HepG2 (cell line): ENCODE measurements around the gene KATNB1. TPM values are rescaled to one million over a fixed set of nuclear protein-coding genes. Genes with fewer than 3 reads are reported as not detected.
A peak's percentile ranks its signal among the peaks of the same experiment; 100 is the strongest.

ENCODE experiments used
- ELF4 ChIP-seq: sonication (generic); formaldehyde crosslinking; IDR thresholded peaks from 2 replicates; pipeline ENCODE4 v1.5.0; 2020; ENCODE audit warnings: missing genetic modification reagents, mild to moderate bottlenecking, moderate library complexity, borderline replicate concordance
- ESRRA ChIP-seq: sonication (generic); formaldehyde crosslinking; IDR thresholded peaks from 2 replicates; pipeline ENCODE4 v1.5.1; 2020; ENCODE audit warnings: mild to moderate bottlenecking, low read depth, missing genetic modification reagents
- FOSL2 ChIP-seq: sonication (generic); formaldehyde crosslinking; IDR thresholded peaks from 2 replicates; pipeline ENCODE4 v1.4.0; 2020; ENCODE audit warnings: missing genetic modification reagents
- KLF11 ChIP-seq: IDR thresholded peaks from 2 replicates; pipeline ENCODE4 v1.6.1; 2016; ENCODE audit warnings: missing compliant biosample characterization
- MEIS1 ChIP-seq: sonication (generic); formaldehyde crosslinking; IDR thresholded peaks from 2 replicates; pipeline ENCODE4 v1.9.0; 2021; ENCODE audit warnings: mild to moderate bottlenecking, missing genetic modification reagents, moderate library complexity, borderline replicate concordance
- PHF20 ChIP-seq: sonication (generic); formaldehyde crosslinking; IDR thresholded peaks from 2 replicates; pipeline ENCODE4 v1.5.0; 2020; ENCODE audit warnings: mild to moderate bottlenecking, missing genetic modification reagents
- RXRB ChIP-seq: IDR thresholded peaks from 2 replicates; pipeline ENCODE4 v1.6.1; 2016; ENCODE audit warnings: borderline replicate concordance, missing genetic modification reagents, missing compliant biosample characterization
- YEATS4 ChIP-seq: sonication (generic); formaldehyde crosslinking; IDR thresholded peaks from 2 replicates; pipeline ENCODE4 v1.4.0; 2020; ENCODE audit warnings: missing genetic modification reagents, borderline replicate concordance
- ZBTB38 ChIP-seq: sonication (generic); formaldehyde crosslinking; IDR thresholded peaks from 2 replicates; pipeline ENCODE4 v1.5.1; 2020; ENCODE audit warnings: mild to moderate bottlenecking, missing genetic modification reagents
- ZBTB8A ChIP-seq: sonication (generic); formaldehyde crosslinking; IDR thresholded peaks from 2 replicates; pipeline ENCODE4 v1.4.0; 2020; ENCODE audit warnings: mild to moderate bottlenecking, low read depth, missing genetic modification reagents, borderline replicate concordance
- ZNF441 ChIP-seq: sonication (generic); formaldehyde crosslinking; IDR thresholded peaks from 2 replicates; pipeline ENCODE4 v1.7.0; 2021; ENCODE audit warnings: missing genetic modification reagents, borderline replicate concordance
- ZNF496 ChIP-seq: sonication (generic); formaldehyde crosslinking; IDR thresholded peaks from 2 replicates; pipeline ENCODE4 v1.8.1; 2023; ENCODE audit warnings: mild to moderate bottlenecking, moderate library complexity, missing genetic modification reagents; ENCODE audit not compliant: insufficient replicate concordance
- ZNF569 ChIP-seq: sonication (generic); formaldehyde crosslinking; IDR thresholded peaks from 2 replicates; pipeline ENCODE4 v1.5.0; 2020; ENCODE audit warnings: mild to moderate bottlenecking, missing genetic modification reagents, moderate library complexity, borderline replicate concordance
- ZNF678 ChIP-seq: sonication (generic); formaldehyde crosslinking; IDR thresholded peaks from 2 replicates; pipeline ENCODE4 v1.4.0; 2020; ENCODE audit warnings: mild to moderate bottlenecking, missing genetic modification reagents
- ZNF724P ChIP-seq: sonication (generic); formaldehyde crosslinking; IDR thresholded peaks from 2 replicates; pipeline ENCODE4 v1.8.0; 2022; ENCODE audit warnings: missing genetic modification reagents, borderline replicate concordance
- ZNF782 ChIP-seq: sonication (generic); formaldehyde crosslinking; IDR thresholded peaks from 2 replicates; pipeline ENCODE4 v1.4.0; 2020; ENCODE audit warnings: missing genetic modification reagents, mild to moderate bottlenecking, borderline replicate concordance
- ZSCAN29 ChIP-seq: sonication (generic); formaldehyde crosslinking; conservative IDR thresholded peaks from 2 replicates; pipeline ENCODE4 v1.4.0; 2020; ENCODE audit warnings: mild to moderate bottlenecking, missing genetic modification reagents
- polyA plus RNA-seq, 8 experiments: library from polyadenylated mRNA; depleted of rRNA in 3 of 8; stranded (reverse) in 7 of 8; unstranded in 1 of 8; fragments of >200 nt; fragmentation: Illumina TruSeq in 4 of 8; extraction: Trizol in 4 of 8; gene quantifications; 2 replicates each; pipeline versions ENCODE4 v1.2.1 to v1.2.3, GENCODE V29; 2011 to 2016; ENCODE audit warnings: low read depth in 4 of 8, missing spikeins in 1 of 8, mixed read lengths in 1 of 8; ENCODE audit not compliant: insufficient read depth in 1 of 8
- total RNA-seq, 5 experiments: library from RNA; depleted of rRNA; stranded (reverse); fragments of >200 nt; fragmentation: Illumina TruSeq; extraction: Trizol; gene quantifications; 2 replicates each; pipeline ENCODE4 v1.2.3, GENCODE V29; 2016; ENCODE audit warnings: low read depth in 1 of 5
- TF ChIP-seq, protein P1 (sequence below): sonication (generic); formaldehyde crosslinking; IDR thresholded peaks from 2 replicates; pipeline ENCODE4 v1.5.0; 2020; ENCODE audit warnings: missing genetic modification reagents
- TF ChIP-seq, protein P2 (sequence below): IDR thresholded peaks from 2 replicates; pipeline ENCODE4 v1.6.1; 2018; ENCODE audit warnings: missing genetic modification reagents, mild to moderate bottlenecking, missing compliant biosample characterization
- TF ChIP-seq, protein P3 (sequence below): sonication (generic); formaldehyde crosslinking; IDR thresholded peaks from 2 replicates; pipeline ENCODE4 v1.8.1; 2023; ENCODE audit warnings: mild to moderate bottlenecking, inconsistent platforms, moderate library complexity, missing genetic modification reagents, borderline replicate concordance
- TF ChIP-seq, protein P4 (sequence below): sonication (generic); formaldehyde crosslinking; IDR thresholded peaks from 2 replicates; pipeline ENCODE4 v1.8.0; 2022; ENCODE audit warnings: mild to moderate bottlenecking, missing genetic modification reagents
- TF ChIP-seq, protein P5 (sequence below): sonication (generic); formaldehyde crosslinking; IDR thresholded peaks from 2 replicates; pipeline ENCODE4 v1.5.1; 2020; ENCODE audit warnings: missing genetic modification reagents, mild to moderate bottlenecking, borderline replicate concordance
- TF ChIP-seq, protein P6 (sequence below): sonication (generic); formaldehyde crosslinking; IDR thresholded peaks from 2 replicates; pipeline ENCODE4 v1.8.1; 2023; ENCODE audit warnings: missing genetic modification reagents, mild to moderate bottlenecking, borderline replicate concordance

The KATNB1 gene
- total and polyA plus RNA-seq, 2 of the 13 experiments (the other 11 are each of a cell fraction or from before 2014, with no cell fraction given) = 31.5 to 43.5 TPM

DNA sequence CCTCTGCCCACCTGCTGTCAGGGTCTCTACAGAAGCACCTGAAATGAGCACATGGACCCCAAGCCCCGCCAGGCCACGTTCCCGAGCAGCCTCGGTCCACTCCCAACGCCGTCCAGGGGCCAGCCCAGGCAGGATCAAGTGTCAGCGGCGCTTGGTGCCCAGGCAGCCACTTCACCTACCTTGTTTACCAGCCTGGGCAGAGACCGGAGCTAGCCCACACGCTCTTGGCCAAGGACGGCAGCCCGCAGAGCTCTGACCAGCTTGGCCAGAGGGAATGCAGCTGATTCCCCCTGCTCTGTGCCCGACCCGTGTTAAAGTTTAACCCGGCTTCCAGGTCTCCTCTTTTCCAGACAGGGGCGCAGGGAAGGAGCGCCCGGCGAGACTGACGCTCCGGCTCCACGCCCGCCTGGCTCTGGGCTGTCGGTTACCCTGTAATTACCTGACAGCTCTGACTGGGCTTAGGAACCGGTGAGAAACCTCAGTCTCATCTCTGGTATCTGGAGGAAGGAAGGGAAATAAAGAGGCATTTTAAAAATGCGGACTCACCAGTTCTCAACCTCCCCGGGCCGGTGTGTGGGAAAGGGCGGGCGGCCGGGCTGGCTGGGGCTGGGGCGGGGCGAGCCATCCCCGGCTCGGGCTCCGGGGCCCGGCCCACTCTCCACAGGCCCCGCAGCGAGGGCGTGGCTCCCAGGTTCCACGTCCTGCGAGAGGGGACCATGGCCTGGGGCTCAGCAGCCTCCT is 62.1 kb downstream of the KATNB1 start (continued):
- TF ChIP-seq, protein P1, sequence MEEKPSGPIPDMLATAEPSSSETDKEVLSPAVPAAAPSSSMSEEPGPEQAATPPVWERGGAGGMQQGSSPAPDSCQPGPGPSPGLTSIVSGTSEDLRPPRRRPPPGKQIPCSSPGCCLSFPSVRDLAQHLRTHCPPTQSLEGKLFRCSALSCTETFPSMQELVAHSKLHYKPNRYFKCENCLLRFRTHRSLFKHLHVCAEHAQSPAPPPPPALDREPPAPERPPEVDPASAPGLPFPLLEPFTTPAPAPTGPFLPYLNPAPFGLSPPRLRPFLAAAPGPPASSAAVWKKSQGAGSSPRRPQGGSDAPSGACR = peak; percentile 90
- no peak; the same call in 1 of the 2 replicates for TF ChIP-seq ELF4 (CRISPR knock-in tag)
- no peak for TF ChIP-seq ZBTB8A (CRISPR knock-in tag)
- peak; percentile 65; the same call in 1 of the 2 replicates for TF ChIP-seq ZNF441 (CRISPR knock-in tag)
- TF ChIP-seq ZNF724P (CRISPR knock-in tag) = 0 out of 2 replicates have a peak, but pooled peaks have one; percentile 25
- TF ChIP-seq ZNF569 (CRISPR knock-in tag) = no peak
- TF ChIP-seq, protein P2, sequence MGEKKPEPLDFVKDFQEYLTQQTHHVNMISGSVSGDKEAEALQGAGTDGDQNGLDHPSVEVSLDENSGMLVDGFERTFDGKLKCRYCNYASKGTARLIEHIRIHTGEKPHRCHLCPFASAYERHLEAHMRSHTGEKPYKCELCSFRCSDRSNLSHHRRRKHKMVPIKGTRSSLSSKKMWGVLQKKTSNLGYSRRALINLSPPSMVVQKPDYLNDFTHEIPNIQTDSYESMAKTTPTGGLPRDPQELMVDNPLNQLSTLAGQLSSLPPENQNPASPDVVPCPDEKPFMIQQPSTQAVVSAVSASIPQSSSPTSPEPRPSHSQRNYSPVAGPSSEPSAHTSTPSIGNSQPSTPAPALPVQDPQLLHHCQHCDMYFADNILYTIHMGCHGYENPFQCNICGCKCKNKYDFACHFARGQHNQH (CRISPR knock-in tag) = peak; percentile 87
- TF ChIP-seq ESRRA (CRISPR knock-in tag) = peak; percentile 14; the same call in 1 of the 2 replicates
- TF ChIP-seq YEATS4 = peak; percentile 49; the same call in 1 of the 2 replicates
- TF ChIP-seq, protein P3, sequence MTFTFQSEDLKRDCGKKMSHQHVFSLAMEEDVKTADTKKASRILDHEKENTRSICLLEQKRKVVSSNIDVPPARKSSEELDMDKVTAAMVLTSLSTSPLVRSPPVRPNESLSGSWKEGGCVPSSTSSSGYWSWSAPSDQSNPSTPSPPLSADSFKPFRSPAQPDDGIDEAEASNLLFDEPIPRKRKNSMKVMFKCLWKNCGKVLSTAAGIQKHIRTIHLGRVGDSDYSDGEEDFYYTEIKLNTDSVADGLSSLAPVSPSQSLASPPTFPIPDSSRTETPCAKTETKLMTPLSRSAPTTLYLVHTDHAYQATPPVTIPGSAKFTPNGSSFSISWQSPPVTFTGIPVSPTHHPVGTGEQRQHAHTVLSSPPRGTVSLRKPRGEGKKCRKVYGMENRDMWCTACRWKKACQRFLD = no peak
- TF ChIP-seq, protein P4, sequence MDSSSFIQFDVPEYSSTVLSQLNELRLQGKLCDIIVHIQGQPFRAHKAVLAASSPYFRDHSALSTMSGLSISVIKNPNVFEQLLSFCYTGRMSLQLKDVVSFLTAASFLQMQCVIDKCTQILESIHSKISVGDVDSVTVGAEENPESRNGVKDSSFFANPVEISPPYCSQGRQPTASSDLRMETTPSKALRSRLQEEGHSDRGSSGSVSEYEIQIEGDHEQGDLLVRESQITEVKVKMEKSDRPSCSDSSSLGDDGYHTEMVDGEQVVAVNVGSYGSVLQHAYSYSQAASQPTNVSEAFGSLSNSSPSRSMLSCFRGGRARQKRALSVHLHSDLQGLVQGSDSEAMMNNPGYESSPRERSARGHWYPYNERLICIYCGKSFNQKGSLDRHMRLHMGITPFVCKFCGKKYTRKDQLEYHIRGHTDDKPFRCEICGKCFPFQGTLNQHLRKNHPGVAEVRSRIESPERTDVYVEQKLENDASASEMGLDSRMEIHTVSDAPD (CRISPR knock-in tag) = peak; percentile 19
- TF ChIP-seq KLF11 (CRISPR knock-in tag) = no peak
- no peak for TF ChIP-seq ZNF496 (CRISPR knock-in tag)
- 0 out of 2 replicates have a peak, but pooled peaks have one; percentile 67 for TF ChIP-seq ZNF678 (CRISPR knock-in tag)
- peak; percentile 34; the same call in 1 of the 2 replicates for TF ChIP-seq FOSL2 (CRISPR knock-in tag)
- peak; percentile 76; the same call in 1 of the 2 replicates for TF ChIP-seq ZSCAN29 (CRISPR knock-in tag)
- TF ChIP-seq, protein P5, sequence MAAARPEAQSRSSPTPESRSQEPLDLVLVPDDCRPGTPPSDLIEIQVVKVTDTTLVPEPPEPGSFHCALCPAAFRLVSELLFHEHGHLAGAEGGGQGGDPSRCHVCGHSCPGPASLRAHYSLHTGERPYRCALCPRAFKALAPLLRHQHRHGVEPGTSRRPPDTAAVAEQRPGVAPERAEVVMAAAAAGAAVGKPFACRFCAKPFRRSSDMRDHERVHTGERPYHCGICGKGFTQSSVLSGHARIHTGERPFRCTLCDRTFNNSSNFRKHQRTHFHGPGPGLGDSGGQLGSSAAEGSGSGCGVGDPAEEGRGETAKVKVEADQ (CRISPR knock-in tag) = peak; percentile 50; the same call in 1 of the 2 replicates
- TF ChIP-seq RXRB = peak; percentile 54; the same call in 1 of the 2 replicates
- TF ChIP-seq MEIS1 (CRISPR knock-in tag) = peak; percentile 62
- peak; percentile 28; the same call in 1 of the 2 replicates for TF ChIP-seq ZNF782
- TF ChIP-seq PHF20 (CRISPR knock-in tag) = no peak
- peak; percentile 87 for TF ChIP-seq ZBTB38 (CRISPR knock-in tag)
- TF ChIP-seq, protein P6, sequence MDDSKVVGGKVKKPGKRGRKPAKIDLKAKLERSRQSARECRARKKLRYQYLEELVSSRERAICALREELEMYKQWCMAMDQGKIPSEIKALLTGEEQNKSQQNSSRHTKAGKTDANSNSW (CRISPR knock-in tag) = 0 out of 2 replicates have a peak, but pooled peaks have one; percentile 33
